Stimulated activated CD4-positive, alpha-beta T cell treated with anti-CD3 and anti-CD28 coated beads, Interleukin-2, amount 100 ng/mL, for 4 hours (primary cell): Measurements from ENCODE around the gene RECQL5.

Experiments used
- DNase-seq: peaks from one replicate; pipeline ENCODE4 v3.0.0-alpha.2; 2020; ENCODE audit warnings: low read depth

Gene RECQL5

GRCh38 chr17:75688209-75688825, 21.4 kb upstream of the RECQL5 start:
- no peak for DNase-seq

GRCh38 chr17:75685499-75685898, 18.5 kb upstream of the RECQL5 start:
- no peak for DNase-seq

- no peak for DNase-seq
These were observed 18.0 kb upstream of the RECQL5 start for GRCh38 chr17:75684924-75685323.

GRCh38 chr17:75684249-75684648, 17.3 kb upstream of the RECQL5 start:
- DNase-seq = no peak

GRCh38 chr17:75683583-75683982, 16.6 kb upstream of the RECQL5 start:
- no peak for DNase-seq

GRCh38 chr17:75681289-75681688, 14.3 kb upstream of the RECQL5 start:
- DNase-seq = no peak

- DNase-seq = no peak
These were observed 13.5 kb upstream of the RECQL5 start for GRCh38 chr17:75680431-75680830.

GRCh38 chr17:75679706-75680211, 12.8 kb upstream of the RECQL5 start:
- no peak for DNase-seq

- DNase-seq = no peak
These were observed 9.5 kb upstream of the RECQL5 start for GRCh38 chr17:75676461-75676860.

GRCh38 chr17:75673487-75673886, 6.5 kb upstream of the RECQL5 start:
- DNase-seq = no peak

- no peak for DNase-seq
These were observed 5.1 kb upstream of the RECQL5 start for GRCh38 chr17:75672011-75672410.

- no peak for DNase-seq
These were observed 3.9 kb upstream of the RECQL5 start for GRCh38 chr17:75670868-75671267.

- DNase-seq = no peak
These were observed 1.5 kb upstream of the RECQL5 start for GRCh38 chr17:75668489-75668888.

- no peak for DNase-seq
These were observed 871 bp upstream of the RECQL5 start for GRCh38 chr17:75667825-75668224.

GRCh38 chr17:75665981-75666380, 973 bp downstream of the RECQL5 start:
- no peak for DNase-seq

GRCh38 chr17:75664099-75664549, 2.8 kb downstream of the RECQL5 start:
- no peak for DNase-seq

- DNase-seq = no peak
These were observed 4.4 kb downstream of the RECQL5 start for GRCh38 chr17:75662511-75662910.

- DNase-seq = no peak
These were observed 5.4 kb downstream of the RECQL5 start for GRCh38 chr17:75661531-75661930.

- DNase-seq = no peak
These were observed 8.7 kb downstream of the RECQL5 start for GRCh38 chr17:75658237-75658636.

- no peak for DNase-seq
These were observed 12.8 kb downstream of the RECQL5 start for GRCh38 chr17:75654176-75654575.

GRCh38 chr17:75652934-75653549, 13.9 kb downstream of the RECQL5 start:
- no peak for DNase-seq

GRCh38 chr17:75652341-75652740, 14.6 kb downstream of the RECQL5 start:
- no peak for DNase-seq

GRCh38 chr17:75650874-75651273, 16.1 kb downstream of the RECQL5 start:
- DNase-seq = no peak

GRCh38 chr17:75649687-75650086, 17.3 kb downstream of the RECQL5 start:
- no peak for DNase-seq
